KMS-11 (cell line): ENCODE data around the gene MBOAT1.

ENCODE experiments used
- H2AFZ ChIP-seq: fragments of 200-600 bp; sonication (generic); 2 replicates; pipeline ENCODE4 v1.6.1; 2016; ENCODE audit warnings: antibody characterized with exemption, mixed run types, low read depth
- H3K27ac ChIP-seq: fragments of 200-600 bp; sonication (generic); 2 replicates; pipeline ENCODE4 v1.6.1; 2016; ENCODE audit warnings: mild to moderate bottlenecking, mixed run types
- H3K27me3 ChIP-seq: fragments of 200-600 bp; sonication (generic); 2 replicates; pipeline ENCODE4 v1.6.1; 2017; ENCODE audit warnings: mild to moderate bottlenecking, low read depth, mixed run types, moderate library complexity; ENCODE audit not compliant: insufficient read depth
- H3K36me3 ChIP-seq: fragments of 200-600 bp; sonication (generic); 2 replicates; pipeline ENCODE4 v1.6.1; 2017; ENCODE audit warnings: mild to moderate bottlenecking, mixed run types; ENCODE audit not compliant: insufficient read depth
- H3K4me1 ChIP-seq: fragments of 200-600 bp; sonication (generic); 2 replicates; pipeline ENCODE4 v1.6.1; 2016; ENCODE audit warnings: mild to moderate bottlenecking, low read depth, mixed run types; ENCODE audit not compliant: poor library complexity, severe bottlenecking
- H3K4me2 ChIP-seq: fragments of 200-600 bp; sonication (generic); 2 replicates; pipeline ENCODE4 v1.7.0; 2016; ENCODE audit warnings: mild to moderate bottlenecking, mixed run types
- H3K4me3 ChIP-seq: fragments of 200-600 bp; sonication (generic); IDR thresholded peaks from 2 replicates; pipeline ENCODE4 v1.6.1; 2017; ENCODE audit warnings: low read depth, low read length, mixed read lengths; ENCODE audit not compliant: insufficient read depth
- H3K79me2 ChIP-seq: fragments of 200-600 bp; sonication (generic); 2 replicates; pipeline ENCODE4 v1.6.1; 2016; ENCODE audit warnings: low read depth, mixed run types; ENCODE audit not compliant: insufficient read depth
- H3K9ac ChIP-seq: fragments of 200-600 bp; sonication (generic); 2 replicates; pipeline ENCODE4 v1.6.1; 2016; ENCODE audit warnings: mild to moderate bottlenecking, mixed run types
- H4K20me1 ChIP-seq: fragments of 200-600 bp; sonication (generic); 2 replicates; pipeline ENCODE4 v1.6.1; 2016; ENCODE audit warnings: mild to moderate bottlenecking, mixed run types; ENCODE audit not compliant: insufficient read depth
- TF ChIP-seq, protein P1 (sequence below): fragments of 200-600 bp; sonication (generic); conservative IDR thresholded peaks from 2 replicates; pipeline ENCODE4 v1.6.1; 2017; ENCODE audit warnings: low read depth, mild to moderate bottlenecking, antibody characterized with exemption, low read length, moderate library complexity, mixed read lengths

MBOAT1 gene

DNA sequence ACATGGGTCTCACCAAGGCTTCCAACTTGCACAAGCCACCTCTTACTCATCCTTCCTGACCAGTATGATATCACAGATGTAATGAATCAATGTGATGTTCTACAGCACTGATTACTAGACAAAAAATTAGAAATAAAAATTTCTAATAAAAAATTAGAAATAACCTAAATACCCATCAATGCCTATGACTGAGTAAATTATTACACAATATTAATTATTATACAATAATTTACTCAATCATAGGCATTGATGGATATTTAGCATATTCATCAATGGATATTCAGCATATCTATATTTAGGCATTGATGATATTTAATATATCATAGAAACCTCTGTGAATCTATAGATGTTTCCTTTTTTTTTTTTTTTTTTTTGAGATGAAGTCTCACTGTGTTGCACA is 43.2 kb upstream of the MBOAT1 start:
- Histone ChIP-seq H3K4me2 (no peak overlapping the region), H3K9ac (no peak overlapping the region), H3K27ac (no peak overlapping the region), H3K27me3 (no peaks in the 10 kb centered on the region), H3K36me3 (no peaks in the 10 kb centered on the region), H3K4me1 (peaks cover 5% of the 10 kb centered on the region), H3K4me3 (no peak overlapping the region), H2AFZ (no peak overlapping the region), H4K20me1 (no peaks in the 10 kb centered on the region), H3K79me2 (no peaks in the 10 kb centered on the region)
- TF ChIP-seq, protein P1, sequence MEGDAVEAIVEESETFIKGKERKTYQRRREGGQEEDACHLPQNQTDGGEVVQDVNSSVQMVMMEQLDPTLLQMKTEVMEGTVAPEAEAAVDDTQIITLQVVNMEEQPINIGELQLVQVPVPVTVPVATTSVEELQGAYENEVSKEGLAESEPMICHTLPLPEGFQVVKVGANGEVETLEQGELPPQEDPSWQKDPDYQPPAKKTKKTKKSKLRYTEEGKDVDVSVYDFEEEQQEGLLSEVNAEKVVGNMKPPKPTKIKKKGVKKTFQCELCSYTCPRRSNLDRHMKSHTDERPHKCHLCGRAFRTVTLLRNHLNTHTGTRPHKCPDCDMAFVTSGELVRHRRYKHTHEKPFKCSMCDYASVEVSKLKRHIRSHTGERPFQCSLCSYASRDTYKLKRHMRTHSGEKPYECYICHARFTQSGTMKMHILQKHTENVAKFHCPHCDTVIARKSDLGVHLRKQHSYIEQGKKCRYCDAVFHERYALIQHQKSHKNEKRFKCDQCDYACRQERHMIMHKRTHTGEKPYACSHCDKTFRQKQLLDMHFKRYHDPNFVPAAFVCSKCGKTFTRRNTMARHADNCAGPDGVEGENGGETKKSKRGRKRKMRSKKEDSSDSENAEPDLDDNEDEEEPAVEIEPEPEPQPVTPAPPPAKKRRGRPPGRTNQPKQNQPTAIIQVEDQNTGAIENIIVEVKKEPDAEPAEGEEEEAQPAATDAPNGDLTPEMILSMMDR: no peak

- Histone ChIP-seq H3K36me3 (no peaks in the 10 kb centered on the region), H3K27ac (no peak overlapping the region), H2AFZ (no peak overlapping the region), H3K4me1 (no peaks in the 10 kb centered on the region), H3K79me2 (no peaks in the 10 kb centered on the region), H3K4me2 (no peak overlapping the region), H3K27me3 (no peaks in the 10 kb centered on the region), H4K20me1 (no peaks in the 10 kb centered on the region), H3K9ac (no peak overlapping the region), H3K4me3 (no peak overlapping the region)
- TF ChIP-seq, protein P1: no peak
Observed at GRCh38 chr6:20254295-20254694, 42.0 kb upstream of the MBOAT1 start.

GRCh38 chr6:20253021-20253420 is 40.8 kb upstream of the MBOAT1 start:
- no peaks in the 10 kb centered on the region for H3K36me3 ChIP-seq
- H3K79me2 ChIP-seq: no peaks in the 10 kb centered on the region
- H4K20me1 ChIP-seq: no peaks in the 10 kb centered on the region
- H3K4me2 ChIP-seq: no peak overlapping the region
- TF ChIP-seq, protein P1: no peak
- H3K27ac ChIP-seq: no peak overlapping the region
- H3K4me1 ChIP-seq: no peaks in the 10 kb centered on the region
- no peak overlapping the region for H2AFZ ChIP-seq
- H3K9ac ChIP-seq: no peak overlapping the region
- no peaks in the 10 kb centered on the region for H3K27me3 ChIP-seq
- no peak overlapping the region for H3K4me3 ChIP-seq

DNA sequence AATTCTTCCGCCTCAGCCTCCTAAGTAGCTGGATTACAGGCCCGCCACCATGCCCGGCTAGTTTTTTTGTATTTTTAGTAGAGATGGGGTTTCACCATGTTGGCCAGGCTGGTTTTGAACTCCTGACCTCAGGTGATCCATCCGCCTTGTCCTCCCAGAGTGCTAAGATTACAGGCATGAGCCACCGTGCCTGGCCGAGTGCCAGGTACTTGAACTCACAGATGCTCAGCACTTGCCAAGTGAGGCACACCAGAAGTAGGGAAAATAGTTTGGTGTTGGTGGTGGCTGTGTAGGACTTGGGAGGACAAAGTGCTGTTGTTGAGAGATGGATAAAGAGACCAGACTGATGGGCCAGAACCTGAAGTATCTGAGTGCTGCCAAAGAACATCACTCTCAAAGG is 40.0 kb upstream of the MBOAT1 start:
- no peak overlapping the region for H3K4me2 ChIP-seq
- H3K27ac ChIP-seq: no peak overlapping the region
- no peaks in the 10 kb centered on the region for H3K27me3 ChIP-seq
- no peaks in the 10 kb centered on the region for H4K20me1 ChIP-seq
- no peak overlapping the region for H2AFZ ChIP-seq
- no peaks in the 10 kb centered on the region for H3K79me2 ChIP-seq
- TF ChIP-seq, protein P1: no peak
- H3K4me1 ChIP-seq: no peaks in the 10 kb centered on the region
- H3K4me3 ChIP-seq: no peak overlapping the region
- no peak overlapping the region for H3K9ac ChIP-seq
- H3K36me3 ChIP-seq: no peaks in the 10 kb centered on the region
